Fibroblast of lung (primary cell): ENCODE data around the gene NFATC4.

ENCODE experiments used
- CTCF ChIP-seq, 2 donors: IDR thresholded peaks in 1 of 2; conservative IDR thresholded peaks in 1 of 2; 1 replicate in 1 of 2; 2 replicates in 1 of 2; pipeline ENCODE4 v1.5.1; 2011 to 2012; ENCODE audit warnings: low read length in 2 of 2, control low read depth in 1 of 2, inconsistent platforms in 1 of 2, low read depth in 1 of 2, mild to moderate bottlenecking in 1 of 2
- EZH2 ChIP-seq: IDR thresholded peaks from 2 replicates; pipeline ENCODE4 v1.5.1; 2012; ENCODE audit warnings: low read length, control low read depth, mild to moderate bottlenecking; ENCODE audit errors: missing control alignments

GRCh38 chr14:24370748-24371147, 2.8 kb downstream of the NFATC4 start:
- TF ChIP-seq CTCF (conservative IDR thresholded peaks at IDR 0.05 in 1 of 2, IDR thresholded peaks at IDR 0.05 in 1 of 2; ENCODE audit: low read depth in 1 of 2, low read length in 2 of 2) (no peak), EZH2 (no peak)
